ENCODE results near the gene UTS2B. TPM values are rescaled to one million over a fixed set of nuclear protein-coding genes. Genes with fewer than 3 reads are reported as not detected.

Gene UTS2B
- polyA plus RNA-seq, 1 experiment, result 0.40 TPM

GRCh38 chr3:191303596-191303995 lies 26.7 kb downstream of the UTS2B start:
- ChIA-PET CTCF (no interaction called here), POLR2A (no interaction called here)

GRCh38 chr3:191302451-191302850 lies 27.9 kb downstream of the UTS2B start:
- ChIA-PET POLR2A (no interaction called here), CTCF (no interaction called here)
- H3K4me3 ChIP-seq (ENCODE audit: low read depth, low read length), result no peak overlapping the region
- no peak for TF ChIP-seq CTCF (IDR thresholded peaks at IDR 0.05; ENCODE audit: insufficient read depth, low read depth, low read length)
- H3K27me3 ChIP-seq (ENCODE audit: control insufficient read depth, insufficient read depth, low read length), result no peaks in the 10 kb centered on the region; the same call in none of the 2 replicates
- H3K36me3 ChIP-seq (ENCODE audit: control insufficient read depth, insufficient read depth, low read length), result no peaks in the 10 kb centered on the region
- DNase-seq (ENCODE audit: low read depth), result no peak

More at GRCh38 chr3:191303596-191303995, 26.7 kb downstream of the UTS2B start:
- Histone ChIP-seq H3K36me3 (ENCODE audit: control insufficient read depth, insufficient read depth, low read length) (no peaks in the 10 kb centered on the region), H3K4me3 (ENCODE audit: low read depth, low read length) (no peak overlapping the region), H3K27me3 (ENCODE audit: control insufficient read depth, insufficient read depth, low read length) (no peaks in the 10 kb centered on the region; the same call in none of the 2 replicates)
- DNase-seq (ENCODE audit: low read depth), result no peak
- TF ChIP-seq CTCF (IDR thresholded peaks at IDR 0.05; ENCODE audit: insufficient read depth, low read depth, low read length), result no peak

GRCh38 chr3:191301782-191302411 lies 28.4 kb downstream of the UTS2B start:
- H3K36me3 ChIP-seq (ENCODE audit: control insufficient read depth, insufficient read depth, low read length), result no peaks in the 10 kb centered on the region
- no peak for TF ChIP-seq CTCF (IDR thresholded peaks at IDR 0.05; ENCODE audit: insufficient read depth, low read depth, low read length)
- no peaks in the 10 kb centered on the region for H3K27me3 ChIP-seq (ENCODE audit: control insufficient read depth, insufficient read depth, low read length)
- ChIA-PET POLR2A (no interaction called here), CTCF (no interaction called here)
- DNase-seq (ENCODE audit: low read depth), result no peak
- no peak overlapping the region for H3K4me3 ChIP-seq (ENCODE audit: low read depth, low read length)

GRCh38 chr3:191301017-191301416 lies 29.3 kb downstream of the UTS2B start:
- DNase-seq (ENCODE audit: low read depth), result no peak
- Histone ChIP-seq H3K4me3 (ENCODE audit: low read depth, low read length) (no peak overlapping the region), H3K27me3 (ENCODE audit: control insufficient read depth, insufficient read depth, low read length) (no peaks in the 10 kb centered on the region), H3K36me3 (ENCODE audit: control insufficient read depth, insufficient read depth, low read length) (no peaks in the 10 kb centered on the region)
- POLR2A ChIA-PET, result no interaction called here
- no peak for TF ChIP-seq CTCF (IDR thresholded peaks at IDR 0.05; ENCODE audit: insufficient read depth, low read depth, low read length)
- CTCF ChIA-PET, result no interaction called here

GRCh38 chr3:191300422-191300821 lies 29.9 kb downstream of the UTS2B start:
- Histone ChIP-seq H3K4me3 (ENCODE audit: low read depth, low read length) (no peak overlapping the region), H3K36me3 (ENCODE audit: control insufficient read depth, insufficient read depth, low read length) (no peaks in the 10 kb centered on the region), H3K27me3 (ENCODE audit: control insufficient read depth, insufficient read depth, low read length) (no peaks in the 10 kb centered on the region)
- CTCF ChIA-PET, result no interaction called here
- DNase-seq (ENCODE audit: low read depth), result no peak
- TF ChIP-seq CTCF (IDR thresholded peaks at IDR 0.05; ENCODE audit: insufficient read depth, low read depth, low read length), result no peak
- POLR2A ChIA-PET, result no interaction called here
